CD4-positive, alpha-beta T cell treated with Interleukin-10 for 1 hour (primary cell): ENCODE results near the gene FBXO47.

Source experiments
- DNase-seq: peaks from one replicate; pipeline ENCODE4 v3.0.0-alpha.2; 2020

FBXO47 gene

GRCh38 chr17:38899421-38899820, 67.8 kb downstream of the FBXO47 start:
- no peak for DNase-seq

GRCh38 chr17:38898812-38899348, 68.3 kb downstream of the FBXO47 start:
- DNase-seq, result peak; percentile 86

GRCh38 chr17:38898291-38898679, 68.9 kb downstream of the FBXO47 start:
- peak; percentile 38 for DNase-seq

- no peak for DNase-seq
Observed at GRCh38 chr17:38897671-38898290, 69.4 kb downstream of the FBXO47 start.

GRCh38 chr17:38897176-38897575, 70.0 kb downstream of the FBXO47 start:
- DNase-seq, result no peak

- DNase-seq, result no peak
Observed at GRCh38 chr17:38896346-38896954, 70.8 kb downstream of the FBXO47 start.

GRCh38 chr17:38894276-38894675, 72.9 kb downstream of the FBXO47 start:
- DNase-seq, result no peak

GRCh38 chr17:38893607-38894006, 73.6 kb downstream of the FBXO47 start:
- DNase-seq, result peak; percentile 47

GRCh38 chr17:38893113-38893512, 74.1 kb downstream of the FBXO47 start:
- DNase-seq, result no peak

GRCh38 chr17:38892620-38893019, 74.6 kb downstream of the FBXO47 start:
- no peak for DNase-seq

GRCh38 chr17:38892083-38892482, 75.1 kb downstream of the FBXO47 start:
- no peak for DNase-seq

- DNase-seq, result no peak
Observed at GRCh38 chr17:38891441-38891840, 75.8 kb downstream of the FBXO47 start.

GRCh38 chr17:38890410-38890746, 76.8 kb downstream of the FBXO47 start:
- peak; percentile 45 for DNase-seq

- DNase-seq, result no peak
Observed at GRCh38 chr17:38889745-38890409, 77.3 kb downstream of the FBXO47 start.

GRCh38 chr17:38888842-38889241, 78.4 kb downstream of the FBXO47 start:
- DNase-seq, result no peak

- DNase-seq, result no peak
Observed at GRCh38 chr17:38886643-38887010, 80.6 kb downstream of the FBXO47 start.
